Adrenal gland (tissue), 12 donors: Measurements from ENCODE around the gene TTC9C. TPM values are rescaled to one million over a fixed set of nuclear protein-coding genes. Genes with fewer than 3 reads are reported as not detected.

Experiments used
- DNase-seq, 7 donors: peaks; one replicate each; pipeline ENCODE4 v3.0.0-alpha.2; 2019 to 2020
- H3K27ac ChIP-seq, 5 donors: fragments of 200-600 bp; sonication (generic) in 4 of 5; 1 replicate in 3 of 5; 2 replicates in 2 of 5; pipeline versions ENCODE4 v1.5.1 to v1.8.0; 2016 to 2020; ENCODE audit warnings: mild to moderate bottlenecking in 1 of 5
- H3K27me3 ChIP-seq: fragments of 200-600 bp; 2 replicates; pipeline ENCODE4 v1.8.0; 2021
- H3K36me3 ChIP-seq, 2 donors: fragments of 200-600 bp; replicated peaks in 1 of 2; 1 replicate in 1 of 2; 2 replicates in 1 of 2; pipeline versions ENCODE4 v1.5.1 to v1.8.0; 2018 to 2022
- H3K4me1 ChIP-seq, 2 donors: fragments of 200-600 bp; replicated peaks in 1 of 2; 1 replicate in 1 of 2; 2 replicates in 1 of 2; pipeline versions ENCODE4 v1.5.1 to v1.8.0; 2018 to 2021
- H3K4me3 ChIP-seq, 4 donors: fragments of 200-600 bp; sonication (generic) in 3 of 4; one replicate each; pipeline ENCODE4 v1.5.1; 2016 to 2018
- H3K9me3 ChIP-seq, 3 donors: fragments of 200-600 bp; sonication (generic) in 1 of 3; replicated peaks in 1 of 3; 1 replicate in 2 of 3; 2 replicates in 1 of 3; pipeline versions ENCODE4 v1.5.1 to v1.8.0; 2016 to 2021
- CTCF ChIP-seq, 6 experiments: fragments of 450-650 bp in 4 of 6; fragments of 200-600 bp in 2 of 6; sonication (generic) in 1 of 6; IDR thresholded peaks; 1 replicate in 5 of 6; 2 replicates in 1 of 6; pipeline versions ENCODE4 v1.5.1 to v1.8.0; 2016 to 2021; ENCODE audit warnings: antibody characterized with exemption in 6 of 6, mild to moderate bottlenecking in 2 of 6, moderate library complexity in 1 of 6
- POLR2A ChIP-seq, 2 donors: fragments of 450-650 bp; IDR thresholded peaks; one replicate each; pipeline ENCODE4 v1.6.1; 2017; ENCODE audit warnings: antibody characterized with exemption in 2 of 2, mild to moderate bottlenecking in 2 of 2, moderate library complexity in 1 of 2
- WGBS, 4 donors: extraction: QIAGEN DNeasy Blood & Tissue Kit in 2 of 4; methylation state at CpG; one replicate each; pipeline versions ENCODE4 v1.1.5 to v1.1.7; 2013 to 2017; 5-methylcytosine and 5-hydroxymethylcytosine counted together
- intact Hi-C, 2 donors: fragments of 100-400 bp; cut with DNase I; formaldehyde crosslinking; loops; one replicate each; pipeline versions ENCODE4 v1.14.1 to v1.15.0; 2022 to 2023
- polyA plus RNA-seq, 3 donors: library from polyadenylated mRNA; stranded (reverse); fragments of 200-250 nt in 2 of 3; fragments of 350-450 nt in 1 of 3; fragmentation: Illumina TruSeq in 1 of 3; extraction: RNeasy Lipid Tissue Mini Kit (QIAGEN cat#74804) in 1 of 3; gene quantifications; one replicate each; pipeline ENCODE4 v1.2.3, GENCODE V29; 2013 to 2014
- total RNA-seq, 9 donors: library from RNA; depleted of rRNA in 4 of 9; stranded (reverse); fragments of >200 nt in 4 of 9; fragments of 120-200 nt in 1 of 9; fragmentation: NEBNext Ultra II Directional in 1 of 9; extraction: Animal tissue kit (Norgen Biotek cat#: 25700) in 1 of 9; gene quantifications; one replicate each; pipeline versions ENCODE4 v1.1.0 to v1.2.4, GENCODE V29; 2013 to 2023
- donor health status: healthy with polysubstance abuse.
- donor health status: Bipolar disorder and iron deficiency.
- donor health status: DM: yes; HTN: yes; CAD: no.
- donor health status: DM: no; HTN: no; CAD: no.
- donor health status: DM: no; HTN: no; CAD: no.
- donor health status: DM: yes; HTN: yes; CAD: no.

The TTC9C gene
- total and polyA plus RNA-seq, 12 donors: 10.7 to 93.9 (median 28.1) TPM

- peaks cover 15 to 24% of the 10 kb centered on the region in 2 donors for H3K4me1 ChIP-seq
- no peak for TF ChIP-seq POLR2A (IDR thresholded peaks at IDR 0.05)
- no peak for TF ChIP-seq CTCF (IDR thresholded peaks at IDR 0.05)
- H3K27me3 ChIP-seq: no peaks in the 10 kb centered on the region
- H3K36me3 ChIP-seq: peaks cover 0 to 71% of the 10 kb centered on the region in 2 donors
- intact Hi-C loops: no loop called here
- no peaks in the 10 kb centered on the region for H3K9me3 ChIP-seq
- WGBS, 4 donors: 73 to 85% (median 76%) methylated on average over 7 of the region's 7 CpGs
- no peak overlapping the region for H3K4me3 ChIP-seq
- H3K27ac ChIP-seq: no peak overlapping the region
- no peak for DNase-seq
These were observed 6.3 kb upstream of the TTC9C start for GRCh38 chr11:62721994-62722393.

GRCh38 chr11:62724171-62724570 lies 4.1 kb upstream of the TTC9C start:
- TF ChIP-seq POLR2A (IDR thresholded peaks at IDR 0.05) (no peak), CTCF (IDR thresholded peaks at IDR 0.05) (no peak)
- Histone ChIP-seq H3K36me3 (peaks cover 0 to 50% of the 10 kb centered on the region in 2 donors), H3K9me3 (no peaks in the 10 kb centered on the region), H3K4me1 (peaks cover 15 to 25% of the 10 kb centered on the region in 2 donors), H3K4me3 (peak overlapping the region in 1 of 4 donors; percentile 79), H3K27ac (peak overlapping the region in 1 of 5 donors; percentile 13), H3K27me3 (no peaks in the 10 kb centered on the region)
- DNase-seq: peak in 1 of 7 donors; percentile 39
- WGBS, 4 donors: 25 to 36% (median 31%) methylated on average over 8 of the region's 8 CpGs
- intact Hi-C loops: no loop called here

- Histone ChIP-seq H3K4me1 (peaks cover 22 to 40% of the 10 kb centered on the region in 2 donors), H3K4me3 (peak overlapping the region in 3 of 4 donors; percentile 7 to 79 (median 77)), H3K27me3 (no peaks in the 10 kb centered on the region), H3K9me3 (no peaks in the 10 kb centered on the region), H3K27ac (peak overlapping the region in 4 of 5 donors; percentile 95 to 100 (median 96)), H3K36me3 (peaks cover 0 to 35% of the 10 kb centered on the region in 2 donors)
- DNase-seq: peak in 1 of 7 donors; percentile 45
- WGBS, 4 donors: 0 to 1% (median 1%) methylated on average over 7 of the region's 7 CpGs
- intact Hi-C loops: no loop called here
- TF ChIP-seq POLR2A (IDR thresholded peaks at IDR 0.05): no peak
- no peak for TF ChIP-seq CTCF (IDR thresholded peaks at IDR 0.05)
These were observed 2.6 kb upstream of the TTC9C start for GRCh38 chr11:62725646-62726045.

DNA sequence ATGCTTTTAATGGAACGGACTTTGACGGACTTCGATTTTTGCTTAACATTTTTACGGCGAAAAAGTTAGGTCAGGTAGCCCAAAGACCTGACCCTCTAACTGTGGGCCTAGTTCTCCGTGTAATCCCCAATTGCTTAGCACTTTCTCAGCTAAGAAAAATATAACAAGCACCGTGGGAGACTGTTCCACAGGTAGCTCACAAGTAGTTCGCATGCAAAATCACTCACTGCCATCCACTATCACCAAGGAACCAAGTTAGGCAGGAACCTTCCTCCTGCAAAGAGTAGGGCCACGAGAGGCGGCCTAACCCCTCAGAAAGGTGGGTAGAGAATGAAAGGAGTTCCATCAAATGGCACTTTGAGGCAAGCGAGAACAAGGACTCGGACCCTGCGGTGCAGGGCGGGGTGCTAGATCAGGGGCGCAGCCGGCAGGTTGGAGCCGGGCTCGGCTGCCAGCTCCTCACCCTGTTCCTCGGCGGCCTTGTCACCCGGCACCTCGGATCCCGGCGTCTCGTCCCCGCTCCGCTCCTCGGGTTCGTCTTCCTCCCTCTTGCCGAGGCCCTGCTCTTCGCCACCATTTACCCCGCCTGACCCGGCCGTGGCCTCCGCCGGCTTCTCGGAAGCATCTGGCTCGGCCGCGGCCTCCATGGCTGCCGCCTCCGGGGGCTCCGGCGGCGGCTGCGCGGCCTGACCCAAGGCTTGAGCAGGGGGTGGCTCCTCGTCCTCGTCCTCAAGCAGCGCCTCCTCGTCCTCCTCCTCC lies 2.0 kb upstream of the TTC9C start:
- intact Hi-C loops: no loop called here
- 0% methylated on average over 8 to 51 of the region's 51 CpGs for WGBS, 4 donors
- Histone ChIP-seq H3K9me3 (no peaks in the 10 kb centered on the region), H3K27ac (peak overlapping the region; percentile 95 to 100 (median 96)), H3K27me3 (no peaks in the 10 kb centered on the region), H3K36me3 (peaks cover 0 to 33% of the 10 kb centered on the region in 2 donors), H3K4me3 (peak overlapping the region; percentile 7 to 79 (median 56)), H3K4me1 (peaks cover 22 to 47% of the 10 kb centered on the region in 2 donors)
- no peak for TF ChIP-seq CTCF (IDR thresholded peaks at IDR 0.05)
- TF ChIP-seq POLR2A (IDR thresholded peaks at IDR 0.05): no peak
- DNase-seq: peak in 2 of 7 donors; percentile 20 to 40
